ENCODE measurements around the gene CWC25. TPM values are rescaled to one million over a fixed set of nuclear protein-coding genes. Genes with fewer than 3 reads are reported as not detected.

CWC25 gene
- total and polyA plus RNA-seq, 7 donors, result 11.3 to 32.4 (median 16.4) TPM

GRCh38 chr17:38761612-38762011 is 63.5 kb downstream of the CWC25 start:
- WGBS, 2 donors, result 72 to 82% methylated on average over 4 of the region's 4 CpGs
- intact Hi-C loops (cut with DNase I), result no loop called here
- Histone ChIP-seq H3K9me3 (no peaks in the 10 kb centered on the region), H3K4me3 (no peak overlapping the region), H3K36me3 (peaks cover 37 to 100% (median 43%) of the 10 kb centered on the region in 4 donors), H3K27ac (no peak overlapping the region), H3K27me3 (no peaks in the 10 kb centered on the region), H3K4me1 (no peaks in the 10 kb centered on the region)
- TF ChIP-seq POLR2AphosphoS5 (IDR thresholded peaks at IDR 0.05) (no peak), POLR2A (IDR thresholded peaks at IDR 0.05) (no peak), EP300 (IDR thresholded peaks at IDR 0.05) (no peak)
- TF ChIP-seq, protein P1, sequence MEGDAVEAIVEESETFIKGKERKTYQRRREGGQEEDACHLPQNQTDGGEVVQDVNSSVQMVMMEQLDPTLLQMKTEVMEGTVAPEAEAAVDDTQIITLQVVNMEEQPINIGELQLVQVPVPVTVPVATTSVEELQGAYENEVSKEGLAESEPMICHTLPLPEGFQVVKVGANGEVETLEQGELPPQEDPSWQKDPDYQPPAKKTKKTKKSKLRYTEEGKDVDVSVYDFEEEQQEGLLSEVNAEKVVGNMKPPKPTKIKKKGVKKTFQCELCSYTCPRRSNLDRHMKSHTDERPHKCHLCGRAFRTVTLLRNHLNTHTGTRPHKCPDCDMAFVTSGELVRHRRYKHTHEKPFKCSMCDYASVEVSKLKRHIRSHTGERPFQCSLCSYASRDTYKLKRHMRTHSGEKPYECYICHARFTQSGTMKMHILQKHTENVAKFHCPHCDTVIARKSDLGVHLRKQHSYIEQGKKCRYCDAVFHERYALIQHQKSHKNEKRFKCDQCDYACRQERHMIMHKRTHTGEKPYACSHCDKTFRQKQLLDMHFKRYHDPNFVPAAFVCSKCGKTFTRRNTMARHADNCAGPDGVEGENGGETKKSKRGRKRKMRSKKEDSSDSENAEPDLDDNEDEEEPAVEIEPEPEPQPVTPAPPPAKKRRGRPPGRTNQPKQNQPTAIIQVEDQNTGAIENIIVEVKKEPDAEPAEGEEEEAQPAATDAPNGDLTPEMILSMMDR (IDR thresholded peaks at IDR 0.05), result no peak
- DNase-seq, result no peak

- Histone ChIP-seq H3K4me1 (peaks cover 0 to 53% (median 50%) of the 10 kb centered on the region in 4 donors), H3K36me3 (peaks cover 9 to 34% (median 19%) of the 10 kb centered on the region in 4 donors), H3K9me3 (no peaks in the 10 kb centered on the region), H3K4me3 (peak overlapping the region; percentile 78 to 92 (median 86)), H3K27ac (peak overlapping the region; percentile 86 to 94 (median 89)), H3K27me3 (peaks cover 0 to 17% (median 0%) of the 10 kb centered on the region in 3 donors)
- TF ChIP-seq EP300 (IDR thresholded peaks at IDR 0.05), result no peak
- no peak for DNase-seq
- intact Hi-C loops (cut with DNase I), result no loop called here
- 4 to 10% methylated on average over 22 of the region's 22 CpGs for WGBS, 2 donors
Measured at GRCh38 chr17:38753071-38753506, 72.0 kb downstream of the CWC25 start.

- peak within 1 kb of the TSS; percentile 86 to 94 (median 89) for H3K27ac ChIP-seq
- peaks cover 9 to 28% (median 13%) of the 10 kb centered on the region in 4 donors for H3K36me3 ChIP-seq
- peaks cover 0 to 56% (median 54%) of the 10 kb centered on the region in 4 donors for H3K4me1 ChIP-seq
- intact Hi-C loops (cut with DNase I), result loop anchor here (1.0 kb wide), 1 partner anchor 73 kb away; the partner anchor contains the start of gene CWC25
- 0% methylated on average over 44 of the region's 44 CpGs for WGBS, 2 donors
- no peaks in the 10 kb centered on the region for H3K9me3 ChIP-seq
- no peak for TF ChIP-seq EP300 (IDR thresholded peaks at IDR 0.05)
- TF ChIP-seq, protein P1 (IDR thresholded peaks at IDR 0.05), result no peak
- peak; percentile 23 to 78 (median 67) for TF ChIP-seq POLR2AphosphoS5 (IDR thresholded peaks at IDR 0.05)
- peak in 1 of 2 donors; percentile 21 for TF ChIP-seq POLR2A (IDR thresholded peaks at IDR 0.05)
- H3K27me3 ChIP-seq, result peaks cover 0 to 23% (median 0%) of the 10 kb centered on the region in 3 donors
- peak; percentile 99 for DNase-seq
- peak within 1 kb of the TSS; percentile 78 to 92 (median 86) for H3K4me3 ChIP-seq
Measured at GRCh38 chr17:38752308-38753070, 72.6 kb downstream of the CWC25 start, which contains the start of gene PSMB3. PSMB3 (plus strand) TSS chr17:38752741; CDS start chr17:38752827, 86 bp downstream.

DNA sequence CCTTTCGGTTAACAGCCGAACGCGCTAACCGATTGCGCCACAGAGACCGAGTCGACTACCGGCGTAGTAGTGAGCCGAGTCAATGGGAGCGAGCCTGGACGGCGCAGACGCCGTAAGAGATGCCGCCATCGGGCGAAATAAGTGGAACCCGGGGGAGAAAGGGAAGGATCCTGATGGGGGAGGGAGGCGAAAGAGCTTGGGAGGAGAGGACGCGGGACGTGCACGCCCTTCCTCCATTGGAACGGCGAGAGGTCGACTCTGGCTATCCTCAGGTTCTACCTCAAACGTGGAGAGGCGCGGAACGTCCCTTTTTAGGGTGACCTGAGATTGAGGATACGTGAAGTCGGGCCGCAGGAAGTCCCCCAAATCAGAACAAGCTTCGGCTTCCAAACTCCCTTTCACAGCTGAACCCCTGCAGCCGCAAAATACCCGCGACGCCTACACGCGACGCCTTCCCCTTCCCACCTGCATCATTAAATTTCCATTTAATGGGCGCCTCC is 73.3 kb downstream of the CWC25 start:
- Histone ChIP-seq H3K36me3 (peaks cover 9 to 22% (median 12%) of the 10 kb centered on the region in 4 donors), H3K9me3 (no peaks in the 10 kb centered on the region), H3K27ac (peak overlapping the region; percentile 86 to 94 (median 89)), H3K27me3 (peaks cover 0 to 26% (median 0%) of the 10 kb centered on the region in 3 donors), H3K4me1 (peaks cover 0 to 62% (median 60%) of the 10 kb centered on the region in 4 donors), H3K4me3 (peak overlapping the region; percentile 78 to 92 (median 86))
- no peak for TF ChIP-seq EP300 (IDR thresholded peaks at IDR 0.05)
- no peak for TF ChIP-seq POLR2A (IDR thresholded peaks at IDR 0.05)
- peak in 1 of 4 donors; percentile 23 for TF ChIP-seq POLR2AphosphoS5 (IDR thresholded peaks at IDR 0.05)
- TF ChIP-seq, protein P1 (IDR thresholded peaks at IDR 0.05), result no peak
- intact Hi-C loops (cut with DNase I), result loop anchor here (1.0 to 2.0 kb wide), 2 partner anchors 21 to 73 kb away; partner anchors contain the start of genes CISD3 and CWC25
- DNase-seq, result peak; percentile 90
- 0% methylated on average over 44 of the region's 44 CpGs for WGBS, 2 donors
